ENCODE results near the gene ERP29.
A peak's percentile ranks its signal among the peaks of the same experiment; 100 is the strongest.
"Not testable (repeated sequence)": the region's sequence is repeated elsewhere in the genome, so short reads cannot be mapped to it uniquely, and the experiment has no call there.

Gene ERP29

DNA sequence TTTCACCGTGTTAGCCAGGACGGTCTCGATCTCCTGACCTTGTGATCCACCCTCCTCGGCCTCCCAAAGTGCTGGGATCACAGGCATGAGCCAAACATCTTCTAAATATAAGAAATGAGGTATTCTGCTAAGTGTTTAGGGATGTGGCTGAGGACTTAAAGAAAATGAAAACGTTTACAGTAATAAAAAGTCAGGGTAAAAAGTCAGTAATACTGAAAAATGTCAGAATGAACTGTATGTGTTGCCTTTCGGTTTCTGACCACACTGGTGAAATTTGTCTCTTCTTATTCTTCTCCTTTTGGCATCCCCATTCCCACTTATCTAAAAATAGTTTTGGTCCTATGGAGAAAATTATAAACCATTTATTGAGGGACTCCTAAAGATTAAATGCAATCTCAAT is 20.8 kb upstream of the ERP29 start:
- H3K4me2 ChIP-seq (ENCODE audit: low read depth, low read length, poor library complexity, severe bottlenecking): no peak overlapping the region
- H3K36me3 ChIP-seq (ENCODE audit: insufficient read depth, low read length): no peaks in the 10 kb centered on the region
- no peak overlapping the region for H2AFZ ChIP-seq (ENCODE audit: low read length)
- H3K9me2 ChIP-seq (replicated peaks; ENCODE audit: low read depth, low read length): no peaks in the 10 kb centered on the region
- H3K9me3 ChIP-seq (ENCODE audit: insufficient read depth, low read depth, low read length): no peaks in the 10 kb centered on the region
- H3F3A ChIP-seq (ENCODE audit: low read depth): no peaks in the 10 kb centered on the region
- H3K9ac ChIP-seq (ENCODE audit: low read depth, low read length, poor library complexity, severe bottlenecking): no peak overlapping the region
- peaks cover 21% of the 10 kb centered on the region for H3K4me1 ChIP-seq (ENCODE audit: insufficient read depth, low read length, poor library complexity, severe bottlenecking)
- no peaks in the 10 kb centered on the region for H3K27me3 ChIP-seq (ENCODE audit: insufficient read depth, low read length, poor library complexity, severe bottlenecking)
- no peak overlapping the region for H3K4me3 ChIP-seq (ENCODE audit: low read length, poor library complexity, severe bottlenecking)
- no peaks in the 10 kb centered on the region for H3K79me2 ChIP-seq (ENCODE audit: insufficient read depth, low read length)
- H4K20me1 ChIP-seq (ENCODE audit: insufficient read depth, low read length, poor library complexity, severe bottlenecking): no peaks in the 10 kb centered on the region
- no peak for TF ChIP-seq EZH2phosphoT487 (IDR thresholded peaks at IDR 0.05; ENCODE audit: borderline replicate concordance)
- TF ChIP-seq, protein P1, sequence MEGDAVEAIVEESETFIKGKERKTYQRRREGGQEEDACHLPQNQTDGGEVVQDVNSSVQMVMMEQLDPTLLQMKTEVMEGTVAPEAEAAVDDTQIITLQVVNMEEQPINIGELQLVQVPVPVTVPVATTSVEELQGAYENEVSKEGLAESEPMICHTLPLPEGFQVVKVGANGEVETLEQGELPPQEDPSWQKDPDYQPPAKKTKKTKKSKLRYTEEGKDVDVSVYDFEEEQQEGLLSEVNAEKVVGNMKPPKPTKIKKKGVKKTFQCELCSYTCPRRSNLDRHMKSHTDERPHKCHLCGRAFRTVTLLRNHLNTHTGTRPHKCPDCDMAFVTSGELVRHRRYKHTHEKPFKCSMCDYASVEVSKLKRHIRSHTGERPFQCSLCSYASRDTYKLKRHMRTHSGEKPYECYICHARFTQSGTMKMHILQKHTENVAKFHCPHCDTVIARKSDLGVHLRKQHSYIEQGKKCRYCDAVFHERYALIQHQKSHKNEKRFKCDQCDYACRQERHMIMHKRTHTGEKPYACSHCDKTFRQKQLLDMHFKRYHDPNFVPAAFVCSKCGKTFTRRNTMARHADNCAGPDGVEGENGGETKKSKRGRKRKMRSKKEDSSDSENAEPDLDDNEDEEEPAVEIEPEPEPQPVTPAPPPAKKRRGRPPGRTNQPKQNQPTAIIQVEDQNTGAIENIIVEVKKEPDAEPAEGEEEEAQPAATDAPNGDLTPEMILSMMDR (conservative IDR thresholded peaks at IDR 0.05; ENCODE audit: low read length): no peak

DNA sequence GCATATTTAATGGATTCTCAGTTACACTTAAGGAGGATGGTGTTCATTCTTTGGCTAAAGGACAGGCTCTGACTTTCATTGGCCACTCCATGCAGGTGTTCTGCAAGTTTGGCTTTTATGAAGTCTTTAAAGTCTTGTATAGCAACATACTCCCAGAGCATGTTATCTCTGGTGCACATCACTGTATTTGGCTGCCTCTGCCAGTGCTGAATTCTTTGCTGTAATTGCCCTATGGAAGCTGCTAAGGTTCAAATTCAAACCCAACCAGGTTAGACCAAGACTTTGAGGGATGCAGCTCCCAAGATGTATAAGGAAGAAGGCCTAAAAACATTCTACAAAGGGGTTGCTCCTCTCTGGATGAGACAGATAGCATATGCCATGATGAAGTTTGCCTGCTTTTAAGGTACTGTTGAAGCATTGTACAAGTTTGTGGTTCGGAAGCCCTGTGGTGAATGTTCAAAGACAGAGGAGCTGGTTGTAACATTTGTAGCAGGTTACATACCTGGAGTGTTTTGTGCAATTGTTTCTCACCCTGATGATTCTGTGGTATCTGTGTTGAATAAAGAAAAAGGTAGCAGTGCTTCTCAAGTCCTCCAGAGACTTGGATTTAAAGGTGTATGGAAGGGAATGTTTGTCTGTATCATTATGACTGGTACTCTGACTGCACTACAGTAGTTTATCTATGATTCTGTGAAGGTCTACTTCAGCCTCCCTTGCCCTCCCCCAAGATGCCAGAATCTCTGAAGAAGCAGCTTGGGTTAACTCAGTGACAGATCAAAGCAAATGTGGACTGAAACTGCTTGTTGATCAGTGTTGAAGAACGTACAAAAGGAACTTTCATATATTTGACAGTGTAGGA is 19.7 kb upstream of the ERP29 start:
- Histone ChIP-seq H3K36me3 (ENCODE audit: insufficient read depth, low read length) (no peaks in the 10 kb centered on the region), H3K27me3 (ENCODE audit: insufficient read depth, low read length, poor library complexity, severe bottlenecking) (no peaks in the 10 kb centered on the region), H4K20me1 (ENCODE audit: insufficient read depth, low read length, poor library complexity, severe bottlenecking) (no peaks in the 10 kb centered on the region), H3K4me1 (ENCODE audit: insufficient read depth, low read length, poor library complexity, severe bottlenecking) (peaks cover 21% of the 10 kb centered on the region), H3F3A (ENCODE audit: low read depth) (no peaks in the 10 kb centered on the region), H3K4me3 (ENCODE audit: low read length, poor library complexity, severe bottlenecking) (peak overlapping the region; percentile 34), H3K9me2 (replicated peaks; ENCODE audit: low read depth, low read length) (no peaks in the 10 kb centered on the region), H3K4me2 (ENCODE audit: low read depth, low read length, poor library complexity, severe bottlenecking) (peak overlapping the region; percentile 47), H3K9ac (ENCODE audit: low read depth, low read length, poor library complexity, severe bottlenecking) (no peak overlapping the region), H3K79me2 (ENCODE audit: insufficient read depth, low read length) (no peaks in the 10 kb centered on the region), H3K9me3 (ENCODE audit: insufficient read depth, low read depth, low read length) (no peaks in the 10 kb centered on the region), H2AFZ (ENCODE audit: low read length) (peak overlapping the region; percentile 0; the same call in 1 of the 2 replicates)
- no peak for TF ChIP-seq EZH2phosphoT487 (IDR thresholded peaks at IDR 0.05; ENCODE audit: borderline replicate concordance)
- TF ChIP-seq, protein P1 (conservative IDR thresholded peaks at IDR 0.05; ENCODE audit: low read length): no peak

DNA sequence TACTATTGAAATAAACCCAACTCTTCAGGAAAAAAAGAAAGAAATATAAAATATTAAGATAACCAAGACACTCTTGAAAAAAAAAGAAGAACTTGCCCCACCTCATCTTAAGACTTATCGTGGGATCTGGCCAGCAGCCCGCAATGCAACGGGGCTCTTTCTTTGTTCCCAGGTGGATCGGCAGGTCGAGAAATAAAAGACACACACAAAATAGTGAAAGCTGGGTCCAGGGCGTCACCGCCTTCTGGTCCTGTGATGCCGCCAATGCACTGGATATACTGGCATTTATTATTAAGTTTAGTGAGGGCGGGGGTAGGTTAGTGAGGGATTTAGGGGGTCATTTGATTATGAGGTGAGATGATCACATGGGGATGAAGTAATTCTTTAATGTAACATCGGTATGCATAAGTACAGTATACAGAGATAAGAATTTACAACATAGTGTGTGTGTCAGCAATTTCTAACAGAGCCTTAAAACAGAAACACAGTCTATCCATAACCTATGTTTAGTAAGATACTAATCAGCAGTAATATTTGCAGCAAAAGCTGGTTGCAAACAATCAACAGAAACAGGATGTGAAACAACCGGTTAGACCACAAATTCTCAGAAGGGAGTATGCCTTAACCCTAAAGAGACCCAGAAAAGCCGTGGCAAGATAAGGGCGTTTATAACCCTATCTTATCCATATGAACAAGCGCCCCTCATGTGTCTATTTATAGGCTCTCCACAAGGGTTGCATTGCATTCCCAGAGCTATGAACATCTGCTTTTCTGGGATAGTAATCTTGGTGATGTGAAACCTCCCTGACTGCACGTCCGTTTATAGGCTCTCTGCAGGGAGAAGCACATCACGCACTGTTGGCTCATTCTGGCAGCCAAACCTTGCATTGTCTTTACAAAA is 18.8 kb upstream of the ERP29 start:
- peak overlapping the region; percentile 34 for H3K4me3 ChIP-seq (ENCODE audit: low read length, poor library complexity, severe bottlenecking)
- not testable (repeated sequence) for H3K9me3 ChIP-seq (ENCODE audit: insufficient read depth, low read depth, low read length); H3F3A ChIP-seq (ENCODE audit: low read depth); H3K27me3 ChIP-seq (ENCODE audit: insufficient read depth, low read length, poor library complexity, severe bottlenecking); H3K79me2 ChIP-seq (ENCODE audit: insufficient read depth, low read length); H4K20me1 ChIP-seq (ENCODE audit: insufficient read depth, low read length, poor library complexity, severe bottlenecking); H3K9ac ChIP-seq (ENCODE audit: low read depth, low read length, poor library complexity, severe bottlenecking); H3K36me3 ChIP-seq (ENCODE audit: insufficient read depth, low read length); H3K9me2 ChIP-seq (replicated peaks; ENCODE audit: low read depth, low read length)
- H3K4me1 ChIP-seq (ENCODE audit: insufficient read depth, low read length, poor library complexity, severe bottlenecking): peaks cover 21% of the 10 kb centered on the region
- H3K4me2 ChIP-seq (ENCODE audit: low read depth, low read length, poor library complexity, severe bottlenecking): peak overlapping the region; percentile 47
- H2AFZ ChIP-seq (ENCODE audit: low read length): peak overlapping the region; percentile 0; the same call in 1 of the 2 replicates
